NCI-H1092 (cell line): ENCODE results near the gene NEDD4L.

ENCODE experiments used
- DNase-seq: peaks from one replicate; lab custom pipeline; 2025; lab: John Stamatoyannopoulos, UW

NEDD4L gene

DNA sequence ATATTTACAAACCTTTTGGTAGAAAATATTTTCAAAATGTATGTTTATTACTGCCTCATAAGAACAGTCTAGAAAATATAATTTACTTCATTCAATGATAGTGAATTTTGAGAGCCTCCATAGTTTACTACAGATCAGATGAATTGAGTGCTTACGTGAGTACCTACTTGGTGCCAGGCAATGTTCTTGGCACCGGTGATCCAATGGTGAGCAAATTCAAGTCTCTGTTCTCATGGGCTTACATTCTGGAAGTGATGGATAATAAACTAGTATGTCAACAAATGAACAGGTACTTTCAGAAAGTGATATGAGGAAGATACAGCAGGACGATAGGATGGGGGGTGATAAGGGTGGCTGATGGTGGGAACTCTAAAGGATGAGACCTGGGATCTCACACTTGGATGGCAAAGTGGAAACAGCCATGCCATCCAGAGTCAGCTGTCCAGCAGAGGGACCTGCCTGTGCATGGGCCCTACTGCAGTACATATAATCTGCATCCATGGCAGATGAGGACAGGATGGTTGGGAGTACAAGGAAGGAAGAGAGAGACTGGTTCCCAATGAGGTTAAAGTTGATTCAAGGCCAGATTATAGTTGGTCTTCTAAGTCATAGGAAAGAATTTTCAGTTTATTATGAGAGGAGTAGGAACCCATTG is 277.0 kb downstream of the NEDD4L start:
- DNase-seq = no peak

DNA sequence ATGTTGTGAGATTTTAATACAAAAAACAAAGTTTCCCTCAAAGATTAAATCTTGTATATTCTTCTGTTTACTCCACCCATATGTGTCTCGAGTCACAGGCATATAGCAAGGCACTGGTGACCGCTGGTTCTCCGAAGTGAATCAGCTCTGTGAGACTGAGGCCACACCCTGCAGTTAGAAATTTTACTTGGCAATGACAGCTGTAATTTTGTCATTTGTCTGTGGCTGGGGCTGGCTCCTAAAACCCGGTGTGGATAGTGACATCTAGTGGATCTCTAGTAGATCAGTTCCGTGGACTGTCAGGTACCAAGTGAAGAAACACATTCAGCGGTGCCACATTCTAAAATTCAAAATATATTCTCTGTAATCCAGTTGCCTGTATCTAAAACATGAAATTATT is 278.0 kb downstream of the NEDD4L start:
- DNase-seq = peak; percentile 54

GRCh38 chr18:58322464-58322863 is 278.4 kb downstream of the NEDD4L start:
- DNase-seq = no peak

DNA sequence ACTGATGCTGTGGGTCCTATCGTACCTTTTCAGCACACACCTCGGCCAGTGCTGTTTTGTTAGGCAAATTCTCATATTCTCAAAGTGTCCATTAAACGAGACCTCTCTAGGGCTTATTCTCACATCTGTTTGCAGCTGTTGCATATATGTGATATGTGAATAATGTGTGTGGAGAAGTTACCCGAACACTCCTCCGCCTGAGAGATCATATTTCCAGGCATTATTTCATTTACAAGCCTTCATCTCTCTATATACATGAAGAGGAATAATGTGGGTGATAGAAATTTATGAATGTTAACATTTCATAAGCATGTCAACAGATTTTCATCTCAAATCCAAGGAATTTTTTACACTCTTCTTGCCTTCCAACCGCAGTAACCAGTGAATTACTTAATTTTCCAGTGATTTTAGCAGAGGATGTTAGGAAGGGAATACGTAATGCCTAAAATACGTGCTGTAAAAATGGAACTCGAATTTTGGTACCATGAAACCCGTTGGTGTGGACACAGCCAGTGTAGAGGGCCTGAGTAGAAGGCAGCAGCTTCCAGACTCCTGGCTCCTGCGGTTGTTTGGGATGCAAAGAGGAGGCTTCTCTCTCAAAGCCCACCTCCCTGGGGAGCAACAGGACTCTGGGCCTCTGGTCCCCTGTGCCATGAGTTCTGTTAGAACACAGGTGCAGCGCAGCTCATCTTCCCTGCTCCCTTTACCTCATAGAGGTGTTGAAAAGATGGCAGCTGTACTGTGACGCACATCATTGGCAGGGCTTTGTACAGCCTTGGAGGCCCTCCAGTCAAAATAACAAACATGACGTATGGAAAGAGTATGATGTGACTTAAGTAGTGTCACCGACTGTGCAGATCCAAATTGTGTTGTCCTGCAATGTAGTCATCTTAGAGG is 280.1 kb downstream of the NEDD4L start:
- DNase-seq = no peak

GRCh38 chr18:58324824-58325480 is 280.9 kb downstream of the NEDD4L start:
- no peak for DNase-seq

DNA sequence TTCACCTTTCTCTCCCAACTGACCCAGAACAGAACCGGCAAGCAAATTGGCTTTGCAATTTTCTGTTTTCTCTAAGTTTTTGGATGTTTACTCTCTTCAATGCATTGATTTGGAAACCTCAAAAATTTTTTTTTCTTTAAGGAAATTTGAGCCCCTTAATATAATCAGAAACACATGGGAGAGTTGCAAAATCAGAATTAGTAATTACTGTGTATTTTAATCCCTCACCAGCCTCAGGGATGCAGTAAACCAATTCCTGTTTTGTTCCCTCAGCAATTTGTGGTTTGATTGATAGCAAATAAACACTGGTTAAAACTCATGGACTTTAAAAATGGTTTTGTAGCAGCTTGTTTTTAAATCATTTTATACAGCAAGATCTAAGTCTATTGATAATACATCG is 281.5 kb downstream of the NEDD4L start:
- no peak for DNase-seq

DNA sequence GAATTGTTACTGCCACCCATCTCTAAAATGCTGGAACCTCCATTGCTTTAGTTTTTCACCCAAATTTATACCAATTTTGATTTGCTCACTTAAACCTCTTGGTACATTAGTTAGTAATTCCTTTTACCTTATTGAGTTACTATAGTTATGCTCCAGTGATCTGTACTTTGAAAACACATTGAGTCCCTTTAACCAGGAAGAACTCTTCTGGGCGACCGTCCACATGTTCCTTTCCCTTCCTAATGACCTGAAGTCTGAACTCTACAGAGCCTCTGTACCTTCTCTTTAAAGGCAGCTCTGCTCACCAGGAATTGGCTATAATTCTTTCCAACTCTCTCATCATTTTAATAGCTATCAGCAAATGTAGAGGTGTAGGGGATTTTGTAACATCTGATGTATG is 290.0 kb downstream of the NEDD4L start:
- no peak for DNase-seq

- DNase-seq = peak; percentile 75
Measured at GRCh38 chr18:58335223-58335622, 291.2 kb downstream of the NEDD4L start.

DNA sequence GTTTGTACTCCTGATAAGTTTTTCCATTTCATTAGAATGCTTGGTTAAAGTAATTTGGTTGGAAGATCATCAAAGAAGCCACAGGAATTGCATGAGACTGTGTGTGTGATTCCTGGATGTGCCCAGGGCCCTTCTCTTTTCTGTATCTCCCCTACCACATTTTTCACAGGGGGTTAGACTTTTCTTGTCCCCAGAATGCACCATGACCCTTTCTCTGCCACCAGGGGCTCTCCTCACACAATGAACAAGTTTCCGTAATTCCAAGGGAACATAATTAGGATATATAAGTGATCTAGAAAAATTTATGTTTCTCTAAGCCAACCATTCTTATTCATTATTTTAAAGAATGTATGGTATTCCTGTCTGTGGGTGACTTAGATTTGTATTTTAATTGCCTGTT is 291.8 kb downstream of the NEDD4L start:
- no peak for DNase-seq

DNA sequence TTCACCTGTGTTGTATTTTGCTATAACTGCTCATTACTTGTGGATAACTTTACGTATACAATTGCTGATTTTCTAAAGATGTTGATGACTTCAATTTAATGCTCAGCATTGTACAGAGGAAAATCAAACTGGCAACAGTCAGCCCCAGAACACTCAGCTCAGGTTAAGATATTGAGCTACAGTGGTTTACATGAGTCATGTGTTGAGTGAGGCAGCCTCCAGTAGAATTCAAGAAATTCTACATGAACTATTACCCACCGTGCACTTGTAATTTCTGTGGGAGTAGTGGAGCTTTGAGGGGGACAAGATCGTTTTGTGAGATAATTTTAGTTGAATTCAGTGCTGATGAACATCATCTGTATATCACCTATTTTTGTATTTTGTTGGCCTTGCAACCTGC is 292.6 kb downstream of the NEDD4L start:
- no peak for DNase-seq

GRCh38 chr18:58337285-58337684 is 293.3 kb downstream of the NEDD4L start:
- no peak for DNase-seq

- DNase-seq = no peak
Measured at GRCh38 chr18:58337686-58338085, 293.7 kb downstream of the NEDD4L start.

DNA sequence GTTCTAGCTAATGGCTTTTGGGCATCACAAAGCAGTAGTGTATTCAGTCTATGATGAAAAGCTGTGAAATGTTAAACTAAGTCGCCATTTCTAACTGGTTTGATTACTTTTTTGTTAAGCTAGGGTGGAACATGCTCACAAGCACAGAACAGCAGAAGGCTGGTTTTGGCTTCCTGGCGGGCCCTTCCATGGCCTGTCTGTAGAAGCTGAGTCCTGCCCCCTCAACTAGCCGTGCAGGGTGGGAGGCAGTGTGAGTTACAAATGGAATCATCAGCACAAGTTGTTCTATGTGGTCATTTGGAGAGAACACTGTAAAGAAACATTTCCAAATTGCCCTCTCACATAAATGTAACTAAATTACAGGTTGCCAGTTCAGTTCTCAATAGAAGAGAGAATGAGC is 294.1 kb downstream of the NEDD4L start:
- DNase-seq = no peak

GRCh38 chr18:58338961-58339592 is 295.1 kb downstream of the NEDD4L start:
- DNase-seq = no peak

GRCh38 chr18:58339890-58340289 is 295.9 kb downstream of the NEDD4L start:
- no peak for DNase-seq

- DNase-seq = no peak
Measured at GRCh38 chr18:58341916-58342315, 297.9 kb downstream of the NEDD4L start.

DNA sequence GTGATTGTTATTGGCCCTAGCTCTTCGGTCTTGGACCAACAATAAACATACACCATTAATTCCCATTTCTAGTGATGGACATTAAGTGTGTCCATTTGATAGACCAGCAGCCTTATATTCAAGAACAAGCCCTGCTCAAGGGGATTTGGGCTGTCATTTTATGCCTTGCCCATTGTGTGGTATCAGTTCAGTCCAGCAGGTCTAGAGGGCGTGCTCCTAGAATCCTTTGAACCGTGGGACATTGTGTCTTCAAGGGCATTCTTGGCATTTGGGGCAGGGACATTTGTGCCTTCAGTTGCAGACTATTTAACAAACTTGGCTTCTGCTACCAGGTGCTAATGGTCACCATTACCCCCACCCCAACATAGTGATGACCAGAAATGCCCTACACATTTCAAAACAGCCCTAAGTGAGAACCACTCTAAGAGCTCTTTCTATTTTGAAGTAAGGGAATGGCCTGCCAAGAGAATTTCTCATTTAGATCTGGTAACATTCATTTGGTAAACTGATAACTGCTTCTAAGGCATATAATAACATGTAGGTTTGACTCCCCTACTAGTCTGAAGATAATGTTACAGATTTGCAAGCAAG is 300.1 kb downstream of the NEDD4L start:
- DNase-seq = no peak

GRCh38 chr18:58344861-58345463 is 300.9 kb downstream of the NEDD4L start:
- DNase-seq = peak; percentile 38

- DNase-seq = no peak
Measured at GRCh38 chr18:58345875-58346274, 301.8 kb downstream of the NEDD4L start.

DNA sequence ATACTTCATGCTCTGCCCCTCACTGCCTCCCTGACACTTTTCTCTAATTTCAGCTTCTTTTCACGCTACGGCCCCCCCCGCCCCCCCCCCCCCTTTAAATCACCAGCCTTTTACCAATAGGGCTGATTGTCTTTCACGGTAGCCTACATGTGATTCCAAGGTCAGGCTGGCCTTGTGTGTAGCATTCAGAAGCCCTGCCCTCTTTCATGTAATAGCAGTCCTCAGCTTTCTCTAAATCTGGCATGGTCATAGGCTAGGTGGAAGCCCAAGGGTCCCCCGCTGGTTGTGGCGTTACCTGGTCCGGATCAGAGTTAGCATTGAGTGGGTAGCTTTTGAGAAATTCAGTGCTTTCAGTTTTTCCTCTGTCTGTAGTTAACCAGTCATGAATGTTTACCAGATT is 303.1 kb downstream of the NEDD4L start:
- no peak for DNase-seq

DNA sequence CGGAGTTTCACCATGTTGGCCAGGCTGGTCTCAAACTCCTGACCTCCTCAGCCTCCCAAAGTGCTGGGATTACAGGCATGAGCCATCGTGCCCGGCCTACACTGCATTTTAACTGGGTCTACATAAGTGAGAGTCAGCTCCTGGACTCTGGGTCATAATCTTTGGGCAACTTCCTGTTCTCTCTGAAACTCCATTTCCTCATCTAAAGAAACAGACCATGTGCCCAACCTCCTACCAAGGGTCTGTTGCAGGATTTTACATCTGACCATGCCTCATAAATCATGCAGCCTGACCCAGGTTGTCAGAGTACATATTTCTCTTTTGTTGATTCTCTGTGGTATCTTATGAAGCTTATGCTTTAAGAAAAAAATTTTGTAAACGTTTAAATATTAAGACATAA is 304.5 kb downstream of the NEDD4L start:
- DNase-seq = no peak

DNA sequence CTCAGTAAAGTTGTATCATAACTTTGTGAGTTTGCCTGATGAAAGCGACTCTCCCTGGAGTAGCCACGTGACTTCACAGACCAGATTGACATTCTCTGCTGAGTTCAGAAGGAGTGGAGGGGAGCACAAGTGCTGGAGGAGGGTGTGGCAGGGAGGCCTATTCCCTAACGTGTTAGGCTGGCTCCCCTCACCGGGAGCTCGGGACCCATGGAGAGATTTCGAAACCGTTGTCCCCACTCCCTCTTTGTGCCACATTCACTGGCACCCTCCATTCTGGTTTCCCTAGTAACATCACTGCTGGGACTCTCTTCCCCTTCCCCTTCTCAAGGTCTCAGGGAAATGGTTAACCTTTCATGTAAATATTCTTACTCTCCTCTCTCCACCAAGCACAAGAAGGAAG is 304.9 kb downstream of the NEDD4L start:
- no peak for DNase-seq
